Stimulated activated effector memory CD8-positive, alpha-beta T cell treated with anti-CD3 and anti-CD28 coated beads, Interleukin-12 subunit alpha, Interleukin-12 subunit beta, amount 100 ng/mL, for 72 hours (primary cell): ENCODE measurements around the gene OR4D6.

Source experiments
- ATAC-seq: fragments of 150-1000 bp; cut with Tn5 transposase; 2 replicates; pipeline ENCODE4 v1.10.0; 2021
- DNase-seq, 2 donors: peaks; one replicate each; pipeline ENCODE4 v3.0.0; 2021 to 2022; ENCODE audit warnings: low spot score in 2 of 2
- H3K27ac Mint-ChIP-seq: one replicate; pipeline ENCODE4 v1.8.0; 2022; ENCODE audit warnings: mild to moderate bottlenecking, mixed read lengths
- H3K36me3 Mint-ChIP-seq: one replicate; pipeline ENCODE4 v1.8.0; 2022; ENCODE audit warnings: mild to moderate bottlenecking, mixed read lengths
- H3K4me1 Mint-ChIP-seq: one replicate; pipeline ENCODE4 v1.8.0; 2022; ENCODE audit warnings: mixed read lengths
- H3K4me3 Mint-ChIP-seq: one replicate; pipeline ENCODE4 v1.8.0; 2022; ENCODE audit warnings: mild to moderate bottlenecking, mixed read lengths
- H3K9me3 Mint-ChIP-seq: one replicate; pipeline ENCODE4 v1.8.0; 2022; ENCODE audit warnings: mixed read lengths

OR4D6 gene

DNA sequence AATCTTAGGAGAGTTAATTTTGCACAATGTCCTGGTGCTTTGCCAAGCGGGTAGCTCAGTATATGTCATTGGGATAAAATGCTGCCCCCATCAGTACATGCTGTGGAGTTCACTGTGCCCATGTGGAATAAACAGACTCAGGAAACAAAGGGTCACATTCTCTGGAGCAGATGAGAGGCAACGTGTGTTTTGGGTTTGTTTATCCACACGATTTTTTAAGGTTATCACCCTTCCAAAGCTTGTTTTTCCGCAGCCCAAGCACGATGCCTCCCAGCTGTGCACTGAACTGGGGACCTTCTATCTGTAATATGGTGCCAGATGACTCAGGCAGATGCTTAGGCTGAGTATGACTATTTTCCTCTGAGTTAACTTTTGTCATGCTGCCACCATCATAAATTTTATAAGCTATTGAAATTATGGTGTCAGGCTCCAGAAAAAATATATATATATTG lies 6.5 kb downstream of the OR4D6 start:
- DNase-seq = no peak
- no peaks in the 10 kb centered on the region for H3K9me3 Mint-ChIP-seq
- H3K36me3 Mint-ChIP-seq = no peaks in the 10 kb centered on the region
- no peak for ATAC-seq
- H3K4me3 Mint-ChIP-seq = no peak overlapping the region
- no peak overlapping the region for H3K27ac Mint-ChIP-seq
- H3K4me1 Mint-ChIP-seq = no peaks in the 10 kb centered on the region

DNA sequence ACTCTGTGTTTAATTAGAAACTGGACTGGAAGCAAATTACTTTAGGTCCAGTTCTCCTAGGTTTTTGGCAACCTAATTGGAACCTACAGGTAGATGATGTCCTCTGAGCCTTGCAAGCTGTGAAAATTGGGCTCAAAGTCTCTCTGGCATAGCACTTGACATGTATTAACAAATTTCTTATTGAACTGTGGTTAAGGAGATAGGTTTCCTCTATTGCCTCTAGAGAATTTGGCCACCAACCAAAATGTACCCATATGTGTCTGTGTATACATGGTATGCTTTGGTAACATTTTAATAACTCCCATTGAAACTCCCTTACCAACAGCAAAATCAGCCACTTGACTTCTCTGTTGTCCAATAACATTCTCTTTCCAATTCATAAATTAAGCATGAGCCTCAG lies 16.3 kb downstream of the OR4D6 start, which contains the start of gene OR4D10:
Gene OR4D10, plus strand, starts transcription at position 301 of the 400 bp plus-strand sequence. CDS start 4,115 bp downstream, outside the sequence.
- H3K9me3 Mint-ChIP-seq = no peaks in the 10 kb centered on the region
- ATAC-seq = no peak
- no peak for DNase-seq
- H3K36me3 Mint-ChIP-seq = no peaks in the 10 kb centered on the region
- no peaks in the 10 kb centered on the region for H3K4me1 Mint-ChIP-seq
- H3K4me3 Mint-ChIP-seq = no peak within 1 kb of the TSS
- no peak within 1 kb of the TSS for H3K27ac Mint-ChIP-seq

DNA sequence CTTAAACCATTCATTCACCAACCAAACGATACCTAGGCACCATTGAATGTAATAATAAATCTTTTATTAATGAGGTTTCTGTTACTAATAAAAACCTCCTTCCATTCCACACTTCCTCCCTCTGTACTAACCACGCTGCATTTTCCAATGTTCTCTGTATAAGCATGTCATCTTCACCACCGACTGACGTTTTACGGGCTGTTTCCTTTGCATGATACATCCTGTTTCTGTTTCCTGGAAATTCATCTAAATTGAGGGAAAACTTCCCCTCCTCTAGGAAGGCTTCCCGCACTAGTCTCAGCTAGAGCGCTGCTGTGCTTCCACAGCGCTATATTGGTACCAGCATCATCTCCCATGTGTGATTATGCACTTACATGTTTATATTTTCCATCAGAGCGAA lies 18.4 kb downstream of the OR4D6 start:
- Mint-ChIP-seq H3K9me3 (no peaks in the 10 kb centered on the region), H3K4me1 (no peaks in the 10 kb centered on the region), H3K36me3 (no peaks in the 10 kb centered on the region), H3K27ac (no peak overlapping the region), H3K4me3 (no peak overlapping the region)
- no peak for DNase-seq
- no peak for ATAC-seq

DNA sequence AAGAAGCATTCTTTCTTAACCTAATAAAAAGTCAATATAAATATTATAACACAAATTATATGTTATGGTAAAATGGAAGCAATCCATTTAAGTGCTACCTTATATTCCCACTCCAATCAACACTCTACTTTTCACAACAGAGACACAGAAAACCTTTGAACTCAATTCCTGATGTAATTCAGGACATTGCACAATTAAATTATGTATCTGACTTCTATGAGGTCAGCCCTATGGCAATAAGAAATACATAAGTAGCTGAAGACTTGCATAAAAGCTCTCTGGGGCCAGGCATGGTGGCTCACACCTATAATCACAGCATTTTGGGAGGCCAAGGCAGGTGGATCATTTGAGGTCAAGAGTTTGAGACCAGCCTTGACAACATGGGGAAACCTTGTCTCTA lies 23.1 kb downstream of the OR4D6 start:
- Mint-ChIP-seq H3K9me3 (no peaks in the 10 kb centered on the region), H3K4me3 (no peak overlapping the region)
- ATAC-seq = no peak

DNA sequence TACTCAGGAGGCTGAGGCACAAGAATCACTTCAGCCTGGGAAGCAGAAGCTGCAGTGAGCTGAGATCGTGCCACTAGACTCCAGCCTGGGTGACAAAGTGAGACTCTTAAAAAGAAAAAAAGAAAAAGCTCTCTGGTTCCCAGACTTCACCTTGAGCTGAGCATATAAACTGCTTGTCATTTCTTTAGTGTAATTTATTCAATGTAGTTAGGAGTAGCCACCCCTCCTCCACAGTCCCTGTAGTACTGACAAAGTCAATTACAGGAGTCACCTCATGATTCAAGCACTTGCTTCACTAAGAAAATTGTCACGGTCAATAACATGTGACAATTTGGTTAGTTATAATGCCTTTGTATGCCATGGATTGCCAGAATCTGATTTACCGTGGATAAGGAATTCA lies 23.6 kb downstream of the OR4D6 start:
- ATAC-seq (no peak), DNase-seq (no peak)
- Mint-ChIP-seq H3K9me3 (no peaks in the 10 kb centered on the region), H3K4me1 (no peaks in the 10 kb centered on the region), H3K36me3 (no peaks in the 10 kb centered on the region), H3K4me3 (no peak overlapping the region), H3K27ac (no peak overlapping the region)

More for the DNA sequence above, 23.1 kb downstream of the OR4D6 start:
- Mint-ChIP-seq H3K27ac (no peak overlapping the region), H3K4me1 (no peaks in the 10 kb centered on the region), H3K36me3 (no peaks in the 10 kb centered on the region)
- no peak for DNase-seq

DNA sequence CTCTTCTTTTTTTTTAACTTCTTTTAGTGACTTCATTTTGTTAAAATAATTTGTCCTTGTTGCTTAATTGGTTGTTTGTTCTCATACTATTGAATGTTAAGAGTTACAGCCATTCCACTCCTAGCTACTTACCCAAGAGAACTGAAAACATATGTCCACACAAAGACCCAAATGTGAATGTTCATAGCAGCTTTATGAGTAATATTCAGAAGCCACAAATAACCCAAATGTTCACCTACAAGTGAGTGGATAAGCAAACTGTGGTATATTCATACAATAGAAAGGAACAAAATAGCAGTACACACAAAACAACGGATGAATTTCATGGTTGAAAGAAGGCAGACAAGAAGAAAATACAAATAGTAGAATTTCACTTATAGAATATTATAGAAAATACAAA lies 45.2 kb downstream of the OR4D6 start:
- Mint-ChIP-seq H3K27ac (no peak overlapping the region), H3K9me3 (no peaks in the 10 kb centered on the region), H3K4me1 (no peaks in the 10 kb centered on the region), H3K4me3 (no peak overlapping the region), H3K36me3 (no peaks in the 10 kb centered on the region)
- peak; percentile 46 for ATAC-seq
- no peak for DNase-seq

DNA sequence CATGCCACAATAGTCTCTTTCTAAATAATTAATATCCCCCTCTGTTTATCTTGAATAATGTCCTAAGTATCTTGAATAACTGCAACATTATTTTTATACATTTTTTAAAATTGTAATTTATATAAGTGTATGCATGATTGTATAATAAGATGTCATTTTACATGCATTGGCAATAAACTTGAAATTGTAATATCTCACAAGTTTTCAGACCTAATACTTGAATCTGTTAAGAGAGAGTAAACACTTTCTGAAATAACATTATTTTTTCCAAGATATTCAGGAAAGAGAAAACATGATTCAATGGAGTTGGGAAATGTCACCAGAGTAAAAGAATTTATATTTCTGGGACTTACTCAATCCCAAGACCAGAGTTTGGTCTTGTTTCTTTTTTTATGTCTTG lies 46.5 kb downstream of the OR4D6 start, which contains the start of gene OR4D11:
Gene OR4D11, plus strand, starts transcription at position 301 of the 400 bp plus-strand sequence. Its CDS starts 0 bp downstream, at position 301.
- Mint-ChIP-seq H3K4me3 (no peak within 1 kb of the TSS), H3K27ac (no peak within 1 kb of the TSS), H3K9me3 (no peaks in the 10 kb centered on the region), H3K36me3 (no peaks in the 10 kb centered on the region), H3K4me1 (no peaks in the 10 kb centered on the region)
- ATAC-seq (no peak), DNase-seq (no peak)
